K562 (cell line): ENCODE measurements around the gene C10orf105. TPM values are rescaled to one million over a fixed set of nuclear protein-coding genes. Genes with fewer than 3 reads are reported as not detected.

Source experiments
- CC2D1A ChIP-seq: fragments of 450-650 bp; IDR thresholded peaks from 2 replicates; pipeline ENCODE4 v1.6.1; 2017; ENCODE audit warnings: mild to moderate bottlenecking
- DMBX1 ChIP-seq: fragments of 250-450 bp; sonication (Bioruptor Pico); IDR thresholded peaks from 2 replicates; pipeline ENCODE4 v1.8.0; 2022; ENCODE audit warnings: inconsistent platforms, mild to moderate bottlenecking, moderate library complexity, borderline replicate concordance
- KDM4B ChIP-seq, 2 experiments: fragments of 450-650 bp in 1 of 2; sonication (generic) in 1 of 2; IDR thresholded peaks; 2 replicates each; pipeline ENCODE4 v1.6.1; 2016 to 2017; ENCODE audit warnings: borderline replicate concordance in 2 of 2, antibody characterized with exemption in 1 of 2, low read depth in 1 of 2, mild to moderate bottlenecking in 1 of 2
- LARP7 ChIP-seq: fragments of 450-650 bp; IDR thresholded peaks from 2 replicates; pipeline ENCODE4 v1.6.1; 2016
- NEUROD1 ChIP-seq: fragments of 150-350 bp; IDR thresholded peaks from 2 replicates; pipeline ENCODE4 v1.6.1; 2014; ENCODE audit warnings: borderline replicate concordance, low read length, low read depth; ENCODE audit not compliant: partially characterized antibody
- PCBP2 ChIP-seq: fragments of 200-400 bp; formaldehyde crosslinking; IDR thresholded peaks from 2 replicates; pipeline ENCODE4 v1.6.1; 2018; ENCODE audit warnings: low read length, low read depth, mild to moderate bottlenecking, moderate library complexity; ENCODE audit not compliant: poor library complexity, severe bottlenecking
- PPARD ChIP-seq: fragments of 250-450 bp; sonication (Bioruptor Pico); IDR thresholded peaks from 2 replicates; pipeline ENCODE4 v1.8.0; 2022; ENCODE audit warnings: inconsistent platforms, mild to moderate bottlenecking, moderate library complexity
- polyA plus RNA-seq, 8 experiments: library from polyadenylated mRNA; depleted of rRNA in 4 of 8; stranded (reverse) in 5 of 8; unstranded in 3 of 8; fragments of >200 nt; fragmentation: Nextera tagmentation in 2 of 8; fragmentation: Illumina TruSeq in 1 of 8; extraction: Ambion mirVana in 2 of 8; extraction: Trizol in 1 of 8; gene quantifications; 2 replicates each; pipeline versions ENCODE4 v1.2.1 to v1.2.3, GENCODE V29; 2011 to 2014; ENCODE audit warnings: inconsistent platforms in 1 of 8, missing spikeins in 1 of 8
- total RNA-seq, 7 experiments: library from RNA; depleted of rRNA in 6 of 7; stranded (reverse); fragments of >200 nt in 6 of 7; fragmentation: Illumina TruSeq in 2 of 7; extraction: Trizol in 2 of 7; gene quantifications; 2 replicates each; pipeline versions ENCODE4 v1.2.1 to v1.2.3, GENCODE V29; 2011 to 2021; ENCODE audit warnings: low replicate concordance in 1 of 7
- TF ChIP-seq, protein P1 (sequence below), 2 experiments: fragments of 450-650 bp; IDR thresholded peaks; 2 replicates each; pipeline ENCODE4 v1.6.1; 2016; ENCODE audit warnings: mild to moderate bottlenecking in 2 of 2, borderline replicate concordance in 1 of 2, low read depth in 1 of 2, moderate library complexity in 1 of 2
- TF ChIP-seq, protein P2 (sequence below): IDR thresholded peaks from 2 replicates; pipeline ENCODE4 v1.6.1; 2011; ENCODE audit warnings: borderline replicate concordance, low read depth, mild to moderate bottlenecking, moderate library complexity, low read length; ENCODE audit not compliant: insufficient read depth, poor library complexity, severe bottlenecking
- TF ChIP-seq, protein P3 (sequence below), 2 experiments: IDR thresholded peaks in 1 of 2; conservative IDR thresholded peaks in 1 of 2; 2 replicates each; pipeline ENCODE4 v1.6.1; 2016; ENCODE audit warnings: low read depth in 2 of 2, mild to moderate bottlenecking in 1 of 2, missing compliant biosample characterization in 1 of 2, missing genetic modification characterization in 1 of 2, moderate library complexity in 1 of 2
- TF ChIP-seq, protein P4 (sequence below): fragments of 250-450 bp; sonication (Bioruptor Pico); IDR thresholded peaks from 2 replicates; pipeline ENCODE4 v1.5.0; 2020; ENCODE audit warnings: mild to moderate bottlenecking

The C10orf105 gene
- total and polyA plus RNA-seq, 9 of the 15 experiments (the other 6 are each of a cell fraction or from before 2014, with no cell fraction given), result 0.03 to 0.25 (median 0.04) TPM; not detected in 3

DNA sequence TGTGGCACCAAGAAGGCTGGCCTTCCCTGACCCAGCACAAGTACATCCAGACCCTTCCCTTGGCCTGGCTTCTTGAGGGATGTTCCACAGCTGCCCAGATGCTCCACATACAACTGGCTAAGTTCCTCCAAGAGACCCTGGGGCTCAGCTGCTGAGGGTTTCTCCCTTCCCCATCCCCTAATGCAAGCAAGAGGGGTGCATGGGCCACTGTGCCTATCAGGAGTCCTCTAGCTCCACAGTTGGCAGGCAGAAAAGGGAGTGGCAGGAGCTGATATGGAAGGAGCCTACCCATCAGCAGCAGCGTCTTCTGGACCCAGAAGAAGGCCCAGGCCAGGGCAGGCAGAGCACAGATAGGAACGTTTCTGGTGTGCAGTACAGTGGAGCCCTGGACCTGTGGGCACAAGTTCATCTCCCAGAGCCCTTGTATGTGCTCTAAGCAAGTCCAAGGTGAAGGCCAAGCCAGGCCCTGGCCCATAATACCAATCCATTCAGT lies 27.5 kb upstream of the C10orf105 start (continued):
- TF ChIP-seq, protein P1, sequence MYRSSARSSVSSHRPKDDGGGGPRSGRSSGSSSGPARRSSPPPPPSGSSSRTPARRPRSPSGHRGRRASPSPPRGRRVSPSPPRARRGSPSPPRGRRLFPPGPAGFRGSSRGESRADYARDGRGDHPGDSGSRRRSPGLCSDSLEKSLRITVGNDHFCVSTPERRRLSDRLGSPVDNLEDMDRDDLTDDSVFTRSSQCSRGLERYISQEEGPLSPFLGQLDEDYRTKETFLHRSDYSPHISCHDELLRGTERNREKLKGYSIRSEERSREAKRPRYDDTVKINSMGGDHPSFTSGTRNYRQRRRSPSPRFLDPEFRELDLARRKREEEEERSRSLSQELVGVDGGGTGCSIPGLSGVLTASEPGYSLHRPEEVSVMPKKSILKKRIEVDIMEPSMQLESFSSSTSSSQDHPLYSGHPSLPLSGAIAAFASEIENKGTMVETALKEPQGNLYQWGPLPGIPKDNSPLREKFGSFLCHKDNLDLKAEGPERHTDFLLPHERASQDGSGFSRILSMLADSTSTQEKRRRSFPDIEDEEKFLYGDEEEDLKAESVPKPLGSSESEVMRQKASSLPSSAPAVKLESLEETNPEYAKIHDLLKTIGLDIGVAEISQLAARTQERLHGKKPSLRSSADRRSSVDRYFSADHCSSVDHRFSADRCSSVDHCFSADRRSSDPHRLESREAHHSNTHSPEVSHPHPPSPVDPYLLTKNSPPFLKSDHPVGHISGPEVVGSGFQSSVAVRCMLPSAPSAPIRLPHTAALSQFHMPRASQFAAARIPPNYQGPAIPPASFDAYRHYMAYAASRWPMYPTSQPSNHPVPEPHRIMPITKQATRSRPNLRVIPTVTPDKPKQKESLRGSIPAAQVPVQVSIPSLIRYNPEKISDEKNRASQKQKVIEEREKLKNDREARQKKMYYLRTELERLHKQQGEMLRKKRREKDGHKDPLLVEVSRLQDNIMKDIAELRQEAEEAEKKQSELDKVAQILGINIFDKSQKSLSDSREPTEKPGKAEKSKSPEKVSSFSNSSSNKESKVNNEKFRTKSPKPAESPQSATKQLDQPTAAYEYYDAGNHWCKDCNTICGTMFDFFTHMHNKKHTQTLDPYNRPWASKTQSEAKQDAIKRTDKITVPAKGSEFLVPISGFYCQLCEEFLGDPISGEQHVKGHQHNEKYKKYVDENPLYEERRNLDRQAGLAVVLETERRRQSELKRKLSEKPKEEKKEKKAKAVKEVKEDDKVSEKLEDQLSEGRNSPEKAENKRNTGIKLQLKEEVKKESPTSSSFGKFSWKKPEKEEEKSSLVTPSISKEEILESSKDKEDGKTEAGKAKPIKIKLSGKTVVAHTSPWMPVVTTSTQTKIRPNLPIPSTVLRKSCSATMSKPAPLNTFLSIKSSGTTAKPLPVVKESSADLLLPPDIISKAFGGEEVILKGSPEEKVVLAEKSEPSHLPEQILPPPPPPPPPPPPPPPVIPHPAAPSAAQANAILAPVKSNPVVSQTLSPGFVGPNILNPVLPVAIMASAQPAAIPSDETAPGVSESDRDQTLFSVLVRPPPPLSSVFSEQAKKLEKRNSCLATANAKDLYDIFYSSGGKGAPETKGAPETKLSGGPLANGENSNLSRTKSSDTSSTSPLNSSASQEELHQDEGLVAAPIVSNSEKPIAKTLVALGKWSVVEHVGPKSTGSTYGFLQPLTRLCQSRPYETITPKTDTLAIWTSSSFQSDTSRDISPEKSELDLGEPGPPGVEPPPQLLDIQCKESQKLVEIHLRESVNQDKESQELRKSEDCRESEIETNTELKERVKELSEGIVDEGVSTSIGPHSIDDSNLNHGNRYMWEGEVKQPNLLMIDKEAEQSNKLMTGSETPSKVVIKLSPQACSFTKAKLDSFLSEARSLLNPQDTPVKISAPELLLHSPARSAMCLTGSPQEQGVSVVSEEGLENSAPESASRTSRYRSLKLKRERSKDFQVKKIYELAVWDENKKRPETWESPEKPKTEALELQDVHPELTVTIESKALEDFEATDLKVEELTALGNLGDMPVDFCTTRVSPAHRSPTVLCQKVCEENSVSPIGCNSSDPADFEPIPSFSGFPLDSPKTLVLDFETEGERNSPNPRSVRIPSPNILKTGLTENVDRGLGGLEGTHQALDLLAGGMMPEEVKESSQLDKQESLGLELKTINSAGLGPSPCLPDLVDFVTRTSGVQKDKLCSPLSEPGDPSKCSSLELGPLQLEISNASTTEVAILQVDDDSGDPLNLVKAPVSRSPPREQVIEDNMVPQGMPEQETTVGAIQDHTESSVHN (IDR thresholded peaks at IDR 0.05; ENCODE audit: borderline replicate concordance in 1 of 2, low read depth in 1 of 2), result no peak
- TF ChIP-seq LARP7 (no peak), KDM4B (IDR thresholded peaks at IDR 0.05; ENCODE audit: borderline replicate concordance in 2 of 2, low read depth in 1 of 2) (no peak), PPARD (CRISPR knock-in tag) (no peak), DMBX1 (CRISPR knock-in tag) (no peak), CC2D1A (no peak), PCBP2 (no peak), NEUROD1 (no peak)
- TF ChIP-seq, protein P2, sequence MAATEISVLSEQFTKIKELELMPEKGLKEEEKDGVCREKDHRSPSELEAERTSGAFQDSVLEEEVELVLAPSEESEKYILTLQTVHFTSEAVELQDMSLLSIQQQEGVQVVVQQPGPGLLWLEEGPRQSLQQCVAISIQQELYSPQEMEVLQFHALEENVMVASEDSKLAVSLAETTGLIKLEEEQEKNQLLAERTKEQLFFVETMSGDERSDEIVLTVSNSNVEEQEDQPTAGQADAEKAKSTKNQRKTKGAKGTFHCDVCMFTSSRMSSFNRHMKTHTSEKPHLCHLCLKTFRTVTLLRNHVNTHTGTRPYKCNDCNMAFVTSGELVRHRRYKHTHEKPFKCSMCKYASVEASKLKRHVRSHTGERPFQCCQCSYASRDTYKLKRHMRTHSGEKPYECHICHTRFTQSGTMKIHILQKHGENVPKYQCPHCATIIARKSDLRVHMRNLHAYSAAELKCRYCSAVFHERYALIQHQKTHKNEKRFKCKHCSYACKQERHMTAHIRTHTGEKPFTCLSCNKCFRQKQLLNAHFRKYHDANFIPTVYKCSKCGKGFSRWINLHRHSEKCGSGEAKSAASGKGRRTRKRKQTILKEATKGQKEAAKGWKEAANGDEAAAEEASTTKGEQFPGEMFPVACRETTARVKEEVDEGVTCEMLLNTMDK, result no peak
- TF ChIP-seq, protein P3, sequence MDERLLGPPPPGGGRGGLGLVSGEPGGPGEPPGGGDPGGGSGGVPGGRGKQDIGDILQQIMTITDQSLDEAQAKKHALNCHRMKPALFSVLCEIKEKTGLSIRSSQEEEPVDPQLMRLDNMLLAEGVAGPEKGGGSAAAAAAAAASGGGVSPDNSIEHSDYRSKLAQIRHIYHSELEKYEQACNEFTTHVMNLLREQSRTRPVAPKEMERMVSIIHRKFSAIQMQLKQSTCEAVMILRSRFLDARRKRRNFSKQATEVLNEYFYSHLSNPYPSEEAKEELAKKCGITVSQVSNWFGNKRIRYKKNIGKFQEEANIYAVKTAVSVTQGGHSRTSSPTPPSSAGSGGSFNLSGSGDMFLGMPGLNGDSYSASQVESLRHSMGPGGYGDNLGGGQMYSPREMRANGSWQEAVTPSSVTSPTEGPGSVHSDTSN (CRISPR knock-in tag; IDR thresholded peaks at IDR 0.05; ENCODE audit: low read depth), result no peak
- TF ChIP-seq, protein P3 (tag; conservative IDR thresholded peaks at IDR 0.05; ENCODE audit: low read depth), result no peak
- TF ChIP-seq, protein P4, sequence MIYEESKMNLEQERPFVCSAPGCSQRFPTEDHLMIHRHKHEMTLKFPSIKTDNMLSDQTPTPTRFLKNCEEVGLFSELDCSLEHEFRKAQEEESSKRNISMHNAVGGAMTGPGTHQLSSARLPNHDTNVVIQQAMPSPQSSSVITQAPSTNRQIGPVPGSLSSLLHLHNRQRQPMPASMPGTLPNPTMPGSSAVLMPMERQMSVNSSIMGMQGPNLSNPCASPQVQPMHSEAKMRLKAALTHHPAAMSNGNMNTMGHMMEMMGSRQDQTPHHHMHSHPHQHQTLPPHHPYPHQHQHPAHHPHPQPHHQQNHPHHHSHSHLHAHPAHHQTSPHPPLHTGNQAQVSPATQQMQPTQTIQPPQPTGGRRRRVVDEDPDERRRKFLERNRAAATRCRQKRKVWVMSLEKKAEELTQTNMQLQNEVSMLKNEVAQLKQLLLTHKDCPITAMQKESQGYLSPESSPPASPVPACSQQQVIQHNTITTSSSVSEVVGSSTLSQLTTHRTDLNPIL (CRISPR knock-in tag), result no peak
